Measurements from ENCODE around the gene ADGRG3.
A peak's percentile ranks its signal among the peaks of the same experiment; 100 is the strongest.

Gene ADGRG3

GRCh38 chr16:57692636-57693035 is 24.5 kb downstream of the ADGRG3 start:
- Histone ChIP-seq H3K4me3 (ENCODE audit: low read length) (no peak overlapping the region), H3K9me3 (ENCODE audit: control insufficient read depth, insufficient read depth, low read length) (no peaks in the 10 kb centered on the region), H3F3A (ENCODE audit: control insufficient read depth, insufficient read depth) (no peaks in the 10 kb centered on the region), H4K20me1 (ENCODE audit: control insufficient read depth, insufficient read depth, low read depth, low read length) (no peaks in the 10 kb centered on the region), H3K36me3 (ENCODE audit: control insufficient read depth, low read length) (no peaks in the 10 kb centered on the region), H3K4me1 (ENCODE audit: control insufficient read depth, low read length) (peaks cover 34% of the 10 kb centered on the region), H3K9me2 (replicated peaks; ENCODE audit: control insufficient read depth, low read length) (no peaks in the 10 kb centered on the region), H3K4me2 (ENCODE audit: low read length) (no peak overlapping the region), H3K27ac (ENCODE audit: low read depth, low read length) (no peak overlapping the region), H3K79me2 (ENCODE audit: control insufficient read depth, low read length) (no peaks in the 10 kb centered on the region), H3K27me3 (ENCODE audit: control insufficient read depth, low read length) (no peaks in the 10 kb centered on the region; the same call in 1 of the 2 replicates)
- TF ChIP-seq CTCF (IDR thresholded peaks at IDR 0.05; ENCODE audit: low read depth, low read length, poor library complexity, severe bottlenecking) (no peak), EZH2phosphoT487 (IDR thresholded peaks at IDR 0.05; ENCODE audit: borderline replicate concordance, low read length) (no peak)

DNA sequence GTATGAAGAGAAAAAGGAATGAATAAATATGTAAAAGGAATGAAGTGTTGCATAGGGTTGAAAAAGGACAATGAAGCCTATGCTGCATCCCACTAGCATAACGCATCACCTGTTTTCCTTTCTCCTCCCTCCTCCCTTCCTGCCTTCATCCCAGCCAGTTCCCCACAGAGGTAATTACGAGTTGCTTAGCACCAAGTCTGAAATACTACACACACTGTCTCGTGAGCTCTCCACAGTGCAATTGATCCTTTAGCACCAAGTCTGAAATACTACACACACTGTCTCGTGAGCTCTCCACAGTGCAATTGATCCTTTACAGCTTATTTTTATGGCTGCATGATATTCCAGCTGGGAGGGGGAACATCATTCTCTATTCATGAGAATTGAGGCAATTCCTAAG is 25.4 kb downstream of the ADGRG3 start:
- Histone ChIP-seq H3K27ac (ENCODE audit: low read depth, low read length) (no peak overlapping the region), H3K9me3 (ENCODE audit: control insufficient read depth, insufficient read depth, low read length) (no peaks in the 10 kb centered on the region), H3K79me2 (ENCODE audit: control insufficient read depth, low read length) (no peaks in the 10 kb centered on the region), H3K9me2 (replicated peaks; ENCODE audit: control insufficient read depth, low read length) (no peaks in the 10 kb centered on the region), H3K27me3 (ENCODE audit: control insufficient read depth, low read length) (no peaks in the 10 kb centered on the region; the same call in 1 of the 2 replicates), H3K4me2 (ENCODE audit: low read length) (no peak overlapping the region), H3F3A (ENCODE audit: control insufficient read depth, insufficient read depth) (no peaks in the 10 kb centered on the region), H3K36me3 (ENCODE audit: control insufficient read depth, low read length) (no peaks in the 10 kb centered on the region), H4K20me1 (ENCODE audit: control insufficient read depth, insufficient read depth, low read depth, low read length) (no peaks in the 10 kb centered on the region), H3K4me1 (ENCODE audit: control insufficient read depth, low read length) (peaks cover 34% of the 10 kb centered on the region), H3K4me3 (ENCODE audit: low read length) (no peak overlapping the region)
- TF ChIP-seq EZH2phosphoT487 (IDR thresholded peaks at IDR 0.05; ENCODE audit: borderline replicate concordance, low read length) (no peak), CTCF (IDR thresholded peaks at IDR 0.05; ENCODE audit: low read depth, low read length, poor library complexity, severe bottlenecking) (no peak)

- no peak for TF ChIP-seq EZH2phosphoT487 (IDR thresholded peaks at IDR 0.05; ENCODE audit: borderline replicate concordance, low read length)
- no peak for TF ChIP-seq CTCF (IDR thresholded peaks at IDR 0.05; ENCODE audit: low read depth, low read length, poor library complexity, severe bottlenecking)
- H3K36me3 ChIP-seq (ENCODE audit: control insufficient read depth, low read length) = no peaks in the 10 kb centered on the region
- no peak overlapping the region; the same call in 1 of the 2 replicates for H3K4me3 ChIP-seq (ENCODE audit: low read length)
- H3K4me2 ChIP-seq (ENCODE audit: low read length) = peak overlapping the region; percentile 75
- no peaks in the 10 kb centered on the region for H3K79me2 ChIP-seq (ENCODE audit: control insufficient read depth, low read length)
- H3F3A ChIP-seq (ENCODE audit: control insufficient read depth, insufficient read depth) = no peaks in the 10 kb centered on the region
- no peaks in the 10 kb centered on the region for H3K9me2 ChIP-seq (replicated peaks; ENCODE audit: control insufficient read depth, low read length)
- H3K27ac ChIP-seq (ENCODE audit: low read depth, low read length) = no peak overlapping the region
- H4K20me1 ChIP-seq (ENCODE audit: control insufficient read depth, insufficient read depth, low read depth, low read length) = no peaks in the 10 kb centered on the region
- H3K4me1 ChIP-seq (ENCODE audit: control insufficient read depth, low read length) = peaks cover 30% of the 10 kb centered on the region
- no peaks in the 10 kb centered on the region for H3K27me3 ChIP-seq (ENCODE audit: control insufficient read depth, low read length)
- no peaks in the 10 kb centered on the region for H3K9me3 ChIP-seq (ENCODE audit: control insufficient read depth, insufficient read depth, low read length)
These were observed 26.2 kb downstream of the ADGRG3 start for GRCh38 chr16:57694231-57694724.

Data from DOHH2 (cell line).